HG02759 (cell line): ENCODE measurements around the gene EIF5.
"Not testable (repeated sequence)": the region's sequence is repeated elsewhere in the genome, so short reads cannot be mapped to it uniquely, and the experiment has no call there.

Experiments used
- ATAC-seq: cut with Tn5 transposase; IDR thresholded peaks from one replicate; pipeline ENCODE4 v1.9.1; 2021; ENCODE audit warnings: mild to moderate bottlenecking, moderate library complexity; ENCODE audit not compliant: unreplicated experiment

EIF5 gene

DNA sequence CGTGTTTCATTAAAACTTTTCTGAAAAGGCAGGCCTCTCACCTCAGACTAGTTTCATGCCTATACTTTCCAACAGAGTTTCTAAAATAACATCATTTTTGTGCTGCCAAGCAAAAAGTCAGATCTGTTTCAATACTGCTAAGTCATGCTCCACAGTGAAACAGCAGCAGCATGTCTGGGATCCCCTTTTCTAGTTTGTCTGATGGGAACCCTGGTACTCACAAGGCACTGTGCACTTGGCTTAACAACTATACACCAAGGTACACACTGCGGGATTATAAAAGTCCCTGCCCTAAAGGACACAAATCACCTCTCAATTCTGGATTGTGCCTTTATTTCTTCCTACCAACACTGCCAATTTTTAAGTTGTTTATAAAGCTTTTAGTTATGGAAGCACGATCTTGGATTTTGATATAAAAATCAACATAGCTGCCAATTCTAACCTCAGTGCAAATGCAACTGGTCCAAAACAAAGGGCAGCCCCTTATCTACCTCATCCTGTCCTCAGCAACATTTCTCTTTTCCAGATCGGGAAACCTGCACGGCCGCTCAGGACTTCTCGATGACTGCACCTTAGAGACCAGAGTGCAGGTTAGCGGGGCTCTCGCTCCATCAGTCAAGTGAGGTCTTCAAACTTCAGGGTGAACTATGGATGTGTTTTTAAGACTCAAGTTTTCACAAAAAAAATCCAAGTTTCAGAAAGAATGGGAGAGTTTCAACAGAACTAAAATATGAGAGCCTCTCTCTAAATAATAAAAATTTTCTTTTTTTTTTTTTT is 1.7 kb upstream of the EIF5 start:
- ATAC-seq = no peak

DNA sequence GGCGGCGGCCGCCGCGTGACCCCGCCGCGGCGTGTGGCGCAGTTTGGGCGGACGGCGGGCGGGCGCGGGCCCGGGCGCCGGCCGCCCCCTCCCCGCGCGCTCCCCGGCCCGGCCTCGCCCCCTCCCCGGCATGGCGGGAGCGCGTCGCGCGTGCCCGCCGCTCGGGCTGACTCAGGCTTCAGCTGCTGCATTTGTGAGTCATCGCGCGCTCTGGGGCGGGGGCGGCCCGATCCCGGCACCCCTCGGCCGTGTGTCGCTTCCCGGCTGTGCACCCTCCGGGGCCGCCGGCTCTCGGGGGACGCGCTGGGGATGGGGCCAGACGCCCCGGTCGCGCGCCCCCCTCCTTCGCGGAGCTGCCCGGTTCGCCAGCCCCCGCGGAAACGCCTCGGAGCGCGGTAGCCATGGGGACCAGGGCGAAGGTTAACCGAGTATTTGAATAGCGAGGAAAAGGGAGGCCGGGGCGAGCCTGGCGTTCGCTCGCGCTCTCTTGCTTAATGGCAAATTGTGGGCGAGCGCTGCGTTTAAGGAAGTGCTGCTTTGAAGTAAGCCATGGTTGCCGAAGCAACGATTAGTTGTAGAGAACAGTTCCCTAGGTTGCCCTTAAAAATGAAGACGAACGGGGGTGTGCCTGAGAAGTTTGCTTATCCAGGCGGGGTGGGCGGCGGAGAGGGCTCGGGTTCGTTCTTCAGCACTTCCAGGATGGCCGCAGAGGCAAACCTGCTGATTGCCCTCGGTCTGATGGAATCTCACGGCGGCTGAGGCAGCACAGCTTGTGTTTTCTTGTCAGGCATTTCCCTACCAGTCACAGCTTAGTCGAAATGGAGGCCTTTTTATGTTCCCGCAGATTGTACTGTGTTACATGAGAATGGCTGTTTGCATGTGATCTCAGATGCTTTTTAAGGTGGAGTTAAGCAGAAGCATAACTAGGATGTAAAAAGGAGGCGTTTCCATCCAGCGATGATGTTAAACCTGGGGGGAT is 896 bp downstream of the EIF5 start:
- ATAC-seq = peak; percentile 36

DNA sequence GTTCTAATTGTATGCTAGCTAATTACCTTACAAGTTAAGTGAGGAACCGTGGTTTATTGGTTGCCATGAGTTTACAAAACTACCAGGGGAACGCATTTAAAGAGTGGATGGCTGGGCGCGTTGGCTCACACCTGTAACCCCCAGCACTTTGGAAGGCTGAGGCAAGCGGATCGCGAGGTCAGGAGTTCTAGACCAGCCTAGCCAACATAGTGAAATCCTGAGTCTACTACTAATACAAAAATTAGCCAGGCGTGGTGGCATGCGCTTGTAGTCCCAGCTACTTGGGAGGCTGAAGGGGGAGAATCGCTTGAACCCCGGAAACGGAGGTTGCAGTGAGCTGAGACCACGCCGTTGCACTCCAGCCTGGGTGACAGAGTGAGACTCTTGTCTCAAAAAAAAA is 2.2 kb downstream of the EIF5 start:
- no peak for ATAC-seq

DNA sequence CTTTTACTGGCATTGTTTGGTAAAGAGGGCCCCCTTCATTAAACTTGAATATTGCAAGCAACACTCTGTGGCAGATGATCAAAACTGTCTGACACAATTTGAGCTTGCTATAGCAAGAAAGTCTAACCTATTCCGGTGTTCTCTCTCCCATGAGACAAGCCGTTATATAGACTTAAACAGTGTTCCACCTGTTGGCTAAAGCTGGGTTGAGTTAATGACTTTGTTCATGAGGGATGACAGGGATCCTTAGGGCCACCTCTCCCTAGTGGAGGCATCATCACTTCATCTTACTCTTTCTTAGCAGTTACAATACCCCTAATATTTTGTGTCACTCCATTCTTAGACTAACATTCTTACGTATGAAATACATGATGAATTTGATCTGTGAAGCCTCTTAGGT is 3.8 kb downstream of the EIF5 start:
- ATAC-seq = no peak

DNA sequence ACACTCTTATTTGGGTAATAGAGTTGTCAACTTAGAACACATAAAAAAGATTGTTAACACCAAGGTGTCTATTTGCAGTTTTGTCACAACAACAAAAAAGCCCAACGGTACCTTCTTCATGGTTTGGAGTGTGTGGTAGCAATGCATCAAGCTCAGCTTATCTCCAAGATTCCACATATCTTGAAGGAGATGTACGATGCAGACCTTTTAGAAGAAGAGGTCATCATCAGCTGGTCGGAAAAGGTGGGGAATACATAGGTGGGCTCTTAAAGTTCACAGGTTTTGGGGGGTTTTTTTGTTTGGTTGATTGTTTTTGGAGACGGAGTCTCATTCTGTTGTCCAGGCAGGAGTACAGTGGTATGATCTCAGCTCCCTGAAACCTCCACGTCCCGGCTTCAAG is 5.5 kb downstream of the EIF5 start:
- no peak for ATAC-seq

DNA sequence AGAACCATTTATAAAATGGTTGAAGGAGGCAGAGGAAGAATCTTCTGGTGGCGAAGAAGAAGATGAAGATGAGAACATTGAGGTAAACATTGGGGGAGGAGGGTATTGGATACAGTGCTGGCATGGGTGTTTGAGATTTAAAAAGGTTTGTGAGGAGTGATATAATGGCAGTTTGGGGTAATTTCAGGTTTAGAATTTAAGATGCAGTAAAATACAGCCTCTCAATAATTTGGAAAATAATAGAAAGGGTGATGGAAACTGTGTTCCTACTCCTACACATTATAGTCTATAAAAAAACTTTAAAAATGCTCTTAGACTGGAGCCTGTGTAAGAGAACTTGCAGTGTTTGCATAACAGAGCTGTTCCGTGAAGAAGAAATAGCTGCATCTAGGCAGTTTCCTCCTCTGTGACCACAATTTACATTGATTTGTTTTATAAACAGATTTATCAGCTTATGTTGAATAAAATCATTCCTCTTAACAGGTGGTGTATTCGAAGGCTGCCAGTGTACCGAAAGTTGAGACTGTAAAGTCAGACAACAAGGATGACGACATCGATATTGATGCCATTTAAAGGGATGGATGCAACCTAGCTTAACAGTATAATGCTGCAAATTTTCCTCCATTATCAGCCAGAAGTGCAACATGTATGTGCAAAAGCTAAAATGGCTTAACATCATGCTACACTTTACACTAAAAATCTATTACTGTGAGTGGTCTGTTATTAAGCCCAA is 6.6 kb downstream of the EIF5 start:
- no peak for ATAC-seq

DNA sequence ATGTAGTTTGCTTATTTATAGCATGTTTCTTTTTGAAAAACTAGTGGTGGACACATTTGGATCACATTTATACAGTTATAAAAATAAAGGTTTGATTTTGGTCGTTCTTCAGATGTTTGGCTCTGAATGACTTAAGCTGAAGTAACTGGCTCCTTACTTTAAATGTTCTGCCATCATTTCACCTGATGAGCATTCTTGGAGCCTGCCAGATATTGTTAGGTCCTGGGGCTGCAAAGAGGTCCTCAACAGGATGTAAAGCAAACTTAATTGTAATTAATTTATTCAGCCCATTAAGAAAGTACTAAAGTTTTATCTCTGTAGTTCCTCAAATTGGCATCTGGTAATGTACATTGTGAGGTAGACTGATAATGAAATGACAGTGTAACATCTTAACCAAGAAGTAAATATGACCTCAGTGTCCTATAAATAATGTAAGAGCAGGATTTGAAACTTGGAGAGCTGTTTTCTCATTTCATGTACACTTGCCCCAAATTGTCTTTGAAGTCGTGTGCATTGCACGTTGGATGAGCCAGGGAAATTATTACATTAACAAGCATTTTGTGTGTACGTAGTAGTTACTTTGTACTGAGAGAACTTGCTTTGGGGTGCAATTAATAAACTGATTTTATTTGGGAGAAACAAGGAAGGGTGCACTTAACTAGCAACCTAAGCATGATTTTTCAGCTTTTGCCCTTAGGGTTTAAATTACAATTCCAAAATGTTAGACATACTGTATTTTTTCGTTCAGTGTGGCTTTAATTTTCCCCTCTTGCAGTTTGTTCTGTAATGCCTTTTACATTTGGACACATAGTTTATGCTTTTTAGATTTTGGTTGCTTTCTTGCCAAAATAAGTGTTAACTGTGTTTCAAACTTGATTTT is 7.5 kb downstream of the EIF5 start:
- no peak for ATAC-seq

DNA sequence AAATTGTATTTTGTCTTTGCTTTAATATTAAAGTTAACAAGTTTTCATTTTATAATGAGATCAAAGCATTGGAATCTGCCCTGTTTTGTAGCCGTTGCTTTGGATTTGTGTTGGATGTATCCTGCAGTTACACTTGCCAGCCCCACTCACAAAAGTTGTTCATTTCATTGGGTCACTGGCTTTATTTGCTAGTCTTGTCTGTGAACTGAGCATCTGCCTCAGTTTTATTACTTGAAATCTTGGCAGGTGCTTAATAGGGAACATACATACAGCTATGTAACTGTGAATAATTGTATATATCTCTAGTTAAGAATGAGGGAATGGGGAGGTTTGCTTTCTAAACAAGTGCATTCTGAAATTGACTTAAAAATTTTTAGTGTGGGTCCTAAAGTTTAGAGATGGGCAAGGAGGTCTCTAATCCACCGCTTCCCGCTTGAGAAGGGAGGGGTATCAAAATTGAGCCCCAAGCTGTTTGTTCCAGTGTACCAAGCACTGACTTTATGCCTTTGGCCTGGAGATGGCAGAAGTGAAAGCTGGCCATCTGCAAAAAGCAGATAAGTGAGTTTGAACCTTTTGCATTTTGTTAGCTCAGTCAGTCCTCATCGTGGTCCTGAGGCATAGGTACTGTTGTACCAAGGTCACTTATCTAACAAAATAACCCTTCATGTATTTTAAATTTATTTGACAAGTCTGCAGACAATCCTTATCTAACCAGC is 9.3 kb downstream of the EIF5 start:
- ATAC-seq = no peak

DNA sequence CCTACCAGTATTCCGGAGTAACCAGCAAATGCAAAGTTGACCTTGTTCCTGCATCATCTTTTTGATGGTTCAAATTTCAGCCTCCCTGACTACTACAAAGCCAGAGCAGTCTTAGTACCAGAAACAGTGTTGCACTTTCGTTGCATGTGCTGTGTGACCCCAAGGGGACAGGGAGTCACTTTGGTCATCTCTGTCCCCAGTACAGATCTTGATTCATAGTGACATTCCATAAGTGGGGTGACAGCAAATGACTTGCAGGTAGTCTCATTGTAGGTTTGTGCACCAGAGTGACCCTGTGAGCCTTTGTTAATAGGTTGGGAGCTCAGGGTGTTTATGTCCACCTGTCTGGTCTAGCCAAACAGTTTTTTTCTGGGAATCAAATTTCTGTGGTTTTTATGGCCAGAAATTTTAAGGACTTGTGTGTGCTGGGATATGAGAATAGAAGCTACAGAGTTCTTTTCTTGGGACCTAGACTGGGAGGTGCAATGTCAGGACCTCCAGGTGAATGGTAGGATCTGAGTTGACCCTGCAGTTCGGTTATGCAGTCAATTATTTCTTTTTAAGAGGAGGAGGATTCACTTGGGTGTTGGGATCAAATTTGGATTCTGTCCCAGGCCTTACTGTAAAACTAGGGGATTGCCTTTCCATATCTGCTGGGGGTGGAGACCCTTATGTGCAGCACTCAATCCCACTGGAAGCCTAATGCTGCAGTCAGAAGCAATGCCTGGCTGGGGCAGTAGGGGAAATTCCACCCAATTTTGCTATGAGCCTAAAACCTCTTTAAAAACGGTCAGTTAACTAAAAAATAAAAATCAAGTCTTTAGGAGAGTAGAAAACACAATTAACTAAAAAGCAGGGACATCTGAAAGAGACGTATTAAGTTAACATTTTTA is 10.1 kb downstream of the EIF5 start:
- no peak for ATAC-seq

DNA sequence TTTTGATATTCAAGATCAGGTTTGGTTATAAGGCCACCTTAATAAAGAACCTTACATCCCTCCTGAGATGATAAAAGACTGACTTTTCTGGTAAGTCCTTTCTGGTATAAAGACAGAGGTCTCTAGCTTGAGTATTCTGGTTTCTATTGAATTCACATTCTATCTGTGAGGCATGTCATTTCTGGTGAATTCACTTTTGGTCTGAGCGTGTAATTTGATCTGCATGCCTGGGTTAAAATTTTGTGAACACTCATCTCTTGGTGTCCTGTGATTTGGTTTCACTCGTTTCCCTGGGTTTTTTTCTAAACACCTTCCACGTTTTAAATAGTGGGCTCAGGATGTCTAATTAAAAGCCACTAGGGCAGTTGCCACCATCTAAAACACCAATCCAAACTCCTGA is 12.2 kb downstream of the EIF5 start:
- ATAC-seq = no peak

DNA sequence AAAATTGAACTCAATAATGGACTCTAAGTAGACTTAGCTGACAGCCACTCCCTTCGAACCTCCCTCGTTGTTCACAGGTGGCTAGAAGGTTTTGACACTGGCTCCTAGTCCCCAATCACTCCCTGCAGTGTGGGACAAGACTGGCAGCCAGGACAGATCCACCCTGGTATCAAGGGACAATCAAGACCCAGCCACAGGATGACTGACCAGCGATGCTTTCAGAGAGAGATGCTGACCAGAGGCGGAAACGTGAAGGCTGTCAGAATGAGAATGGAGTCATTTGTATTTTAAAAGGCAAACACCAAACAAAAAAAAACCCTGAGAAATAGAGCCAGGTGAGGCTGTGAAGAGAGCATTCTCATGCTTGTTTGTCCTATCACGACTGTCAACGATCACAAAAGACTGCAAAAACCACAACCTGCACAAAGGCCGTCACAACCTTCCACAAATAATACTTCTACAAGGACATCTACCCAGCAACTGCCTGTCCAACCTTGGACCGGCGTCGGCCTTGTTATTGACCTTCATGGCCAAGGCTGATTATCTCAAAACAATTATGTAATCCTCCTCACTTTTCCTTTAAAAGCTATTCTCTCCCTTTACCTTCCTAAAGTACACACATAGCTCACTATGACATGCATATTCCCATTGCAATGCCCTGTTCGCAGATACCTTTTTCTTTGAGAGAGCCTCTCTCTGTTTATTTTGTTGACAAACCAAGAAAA is 13.2 kb downstream of the EIF5 start:
- ATAC-seq = no peak

DNA sequence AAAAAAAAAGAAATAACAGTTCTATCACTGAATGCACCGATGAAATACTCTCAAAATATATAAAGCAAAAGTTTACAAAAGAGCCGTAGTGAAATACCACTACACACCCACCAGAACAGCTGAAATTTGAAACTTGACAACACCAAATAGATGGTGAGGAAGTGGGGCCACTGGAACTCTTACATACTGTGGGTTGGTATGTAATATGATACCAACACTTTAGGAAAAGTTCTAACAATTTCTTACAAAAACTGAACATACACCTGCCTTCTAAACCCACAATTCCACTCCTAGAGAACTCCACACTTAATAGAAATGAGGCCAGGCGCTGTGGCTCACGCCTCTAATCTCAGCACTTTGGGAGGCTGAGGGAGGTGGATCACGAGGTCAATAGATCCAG is 14.1 kb downstream of the EIF5 start:
- no peak for ATAC-seq

DNA sequence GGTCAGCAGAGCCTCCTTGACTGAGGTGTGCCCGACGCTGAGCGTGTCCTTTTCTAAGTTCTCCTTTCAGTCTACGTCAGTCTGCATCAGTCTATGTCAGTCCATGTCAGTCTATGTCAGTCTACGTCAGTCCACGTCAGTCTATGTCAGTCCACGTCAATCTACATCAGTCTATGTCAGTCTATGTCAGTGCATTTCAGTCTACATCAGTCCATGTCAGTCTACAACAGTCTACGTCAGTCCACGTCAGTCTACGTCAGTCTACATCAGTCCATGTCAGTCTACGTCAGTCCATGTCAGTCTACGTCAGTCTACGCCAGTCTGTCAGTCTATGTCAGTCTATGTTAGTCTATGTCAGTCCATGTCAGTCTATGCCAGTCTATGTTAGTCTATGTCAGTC is 15.9 kb downstream of the EIF5 start:
- ATAC-seq = no peak

DNA sequence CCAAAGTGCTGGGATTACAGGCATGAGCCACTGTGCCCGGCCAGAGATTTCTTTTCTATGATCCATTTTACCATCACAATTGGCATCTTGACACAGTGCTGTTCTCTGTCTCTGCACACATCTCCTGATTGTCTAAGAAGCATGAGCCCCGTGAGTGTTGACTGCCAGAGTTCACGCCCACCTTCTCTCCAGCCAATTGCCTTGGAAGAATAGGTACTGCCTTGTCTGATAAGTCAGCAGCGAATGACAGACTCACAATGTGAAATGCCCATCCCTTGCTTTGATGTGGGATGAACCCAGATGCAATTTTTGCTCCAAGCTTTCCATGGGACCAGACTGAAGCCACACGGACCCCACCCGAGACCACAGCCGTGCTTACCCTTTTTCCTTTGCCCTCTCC is 19.3 kb downstream of the EIF5 start:
- ATAC-seq = no peak

DNA sequence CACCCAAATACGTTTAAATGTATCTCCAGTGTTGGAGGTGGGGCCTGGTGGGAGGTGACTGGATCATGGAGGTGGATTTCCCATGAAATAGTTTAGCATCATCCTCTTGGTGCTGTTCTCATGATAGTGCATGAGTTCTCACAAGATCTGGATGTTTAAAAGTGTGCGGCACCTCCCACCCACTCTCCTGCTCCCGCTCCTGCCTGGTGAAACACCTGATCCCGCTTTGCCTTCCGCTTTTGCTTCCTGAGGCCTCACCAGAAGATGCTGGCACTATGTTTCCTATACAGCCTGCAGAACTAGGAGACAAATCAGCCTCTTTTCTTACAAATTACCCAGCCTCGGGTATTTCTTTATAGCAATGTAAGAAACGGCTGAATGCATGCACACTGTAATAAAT is 20.1 kb downstream of the EIF5 start:
- ATAC-seq = no peak

DNA sequence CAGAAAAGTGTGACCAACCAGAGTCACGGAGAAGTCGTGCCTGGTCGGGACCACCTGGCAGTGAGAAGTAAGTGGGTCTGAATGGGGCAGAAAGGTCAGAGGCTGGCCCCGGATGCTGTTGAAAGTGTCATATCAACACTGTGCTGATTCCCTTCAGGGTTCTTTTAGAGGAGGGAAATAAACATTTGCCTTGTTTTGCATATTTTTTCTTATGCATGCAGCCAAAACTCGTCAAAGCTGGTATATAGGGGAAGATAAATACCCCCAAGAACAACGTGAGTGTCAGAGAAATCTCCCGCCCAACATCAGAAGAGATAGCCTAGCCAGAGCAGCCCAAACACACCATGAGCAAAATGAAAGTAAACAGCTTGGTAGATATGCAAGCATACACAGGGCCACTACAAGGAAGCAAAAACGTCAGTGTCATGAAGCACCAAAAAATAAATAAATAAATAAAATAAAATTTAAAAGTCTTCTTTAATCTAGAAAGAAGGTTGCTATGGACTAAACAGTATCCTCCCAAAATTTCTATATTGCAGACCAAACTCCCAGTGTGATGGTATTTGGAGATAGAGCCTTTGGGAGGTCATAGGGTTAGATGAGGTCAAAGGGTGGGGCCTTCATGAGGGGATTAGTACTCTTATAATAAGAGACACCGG is 22.1 kb downstream of the EIF5 start:
- no peak for ATAC-seq

DNA sequence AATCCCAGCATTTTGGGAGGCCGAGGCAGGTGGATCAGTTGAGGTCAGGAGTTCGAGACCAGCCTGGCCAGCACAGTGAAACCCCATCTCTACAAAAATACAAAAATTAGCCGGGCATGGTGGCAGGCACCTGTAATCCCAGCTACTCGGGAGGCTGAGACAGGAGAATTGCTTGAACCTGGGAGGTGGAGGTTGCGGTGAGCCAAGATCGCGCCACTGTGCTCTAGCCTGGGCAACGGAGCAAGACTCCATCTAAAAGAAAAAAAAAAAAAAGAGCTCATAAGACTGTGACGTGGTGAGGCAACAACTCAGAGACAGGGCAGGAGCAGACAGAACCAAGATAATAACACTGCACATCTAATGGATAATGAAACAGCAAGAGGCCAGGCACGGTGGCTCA is 23.5 kb downstream of the EIF5 start:
- ATAC-seq = not testable (repeated sequence)

DNA sequence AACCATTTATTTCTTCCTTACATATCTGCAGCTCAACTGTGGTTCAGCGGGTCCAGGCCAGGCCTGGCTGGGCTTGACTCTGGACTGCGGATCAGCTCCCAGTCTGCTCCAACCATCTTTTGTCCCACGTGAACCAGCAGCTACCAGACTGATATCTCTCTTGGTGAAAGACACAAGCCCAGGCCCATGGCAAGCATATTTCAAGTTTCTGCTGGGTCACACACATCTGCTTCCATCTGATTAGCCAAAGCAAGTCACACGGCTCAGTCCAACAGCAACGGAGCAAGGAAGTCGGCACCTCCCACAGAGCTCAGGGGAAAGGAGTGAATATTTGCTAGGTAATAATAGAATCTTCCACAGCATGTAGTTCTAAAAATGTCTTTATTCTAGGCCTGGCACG is 26.5 kb downstream of the EIF5 start:
- no peak for ATAC-seq
